ENCODE results near the gene PLA2G12B.

DNA sequence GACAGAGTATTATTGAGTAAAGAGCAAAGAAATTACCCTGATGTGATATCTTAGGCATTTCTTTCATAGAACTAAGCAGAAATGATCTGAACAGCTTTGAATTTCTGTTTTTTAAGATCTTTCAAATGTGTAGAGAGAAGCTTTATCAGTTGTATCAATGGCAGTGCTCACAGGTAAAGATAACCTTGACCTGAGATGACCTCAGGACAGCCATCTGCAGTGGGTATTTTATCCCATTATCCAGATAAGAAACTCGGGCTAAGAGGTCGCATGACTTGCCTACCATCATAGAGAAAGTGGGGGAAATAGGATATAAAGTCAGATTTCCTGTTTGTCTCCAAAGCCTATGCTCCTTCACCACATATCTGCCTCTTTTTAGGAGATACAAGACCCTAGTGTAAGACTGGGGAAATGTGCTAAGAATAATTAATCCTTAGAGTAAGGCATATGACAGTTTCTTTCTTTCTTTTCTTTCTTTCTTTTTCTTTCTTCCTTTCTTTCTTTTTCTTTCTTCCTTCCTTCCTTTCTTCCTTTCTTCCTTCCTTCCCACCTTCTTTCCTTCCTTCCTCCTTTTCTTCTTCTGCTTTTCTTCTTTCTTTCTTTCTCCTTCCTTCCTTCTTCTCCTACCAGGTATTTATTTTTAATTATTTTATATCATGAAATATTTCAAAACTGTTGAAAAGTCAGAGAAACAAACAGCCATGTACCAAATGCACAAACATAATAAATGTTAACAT is 10.9 kb downstream of the PLA2G12B start:
- TF ChIP-seq POLR2A (IDR thresholded peaks at IDR 0.05), result no peak
- TF ChIP-seq, protein P1, sequence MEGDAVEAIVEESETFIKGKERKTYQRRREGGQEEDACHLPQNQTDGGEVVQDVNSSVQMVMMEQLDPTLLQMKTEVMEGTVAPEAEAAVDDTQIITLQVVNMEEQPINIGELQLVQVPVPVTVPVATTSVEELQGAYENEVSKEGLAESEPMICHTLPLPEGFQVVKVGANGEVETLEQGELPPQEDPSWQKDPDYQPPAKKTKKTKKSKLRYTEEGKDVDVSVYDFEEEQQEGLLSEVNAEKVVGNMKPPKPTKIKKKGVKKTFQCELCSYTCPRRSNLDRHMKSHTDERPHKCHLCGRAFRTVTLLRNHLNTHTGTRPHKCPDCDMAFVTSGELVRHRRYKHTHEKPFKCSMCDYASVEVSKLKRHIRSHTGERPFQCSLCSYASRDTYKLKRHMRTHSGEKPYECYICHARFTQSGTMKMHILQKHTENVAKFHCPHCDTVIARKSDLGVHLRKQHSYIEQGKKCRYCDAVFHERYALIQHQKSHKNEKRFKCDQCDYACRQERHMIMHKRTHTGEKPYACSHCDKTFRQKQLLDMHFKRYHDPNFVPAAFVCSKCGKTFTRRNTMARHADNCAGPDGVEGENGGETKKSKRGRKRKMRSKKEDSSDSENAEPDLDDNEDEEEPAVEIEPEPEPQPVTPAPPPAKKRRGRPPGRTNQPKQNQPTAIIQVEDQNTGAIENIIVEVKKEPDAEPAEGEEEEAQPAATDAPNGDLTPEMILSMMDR (IDR thresholded peaks at IDR 0.05), result no peak
